PC-3 (cell line): Measurements from ENCODE around the gene KLF13. TPM values are rescaled to one million over a fixed set of nuclear protein-coding genes. Genes with fewer than 3 reads are reported as not detected.

Source experiments
- ATAC-seq: fragments of 200-7000 bp; cut with Tn5 transposase; 2 replicates; pipeline ENCODE4 v1.9.1; 2020; ENCODE audit warnings: mild to moderate bottlenecking, moderate library complexity
- BruUV-seq: library from RNA; stranded (reverse); fragments of 400-500 nt; replicated peaks from 2 replicates; lab custom pipeline; 2021; lab: Mats Ljungman, UMichigan
- CTCF ChIA-PET: fragments of 300-600 bp; sonication (Branson Sonifier 250); formaldehyde crosslinking; loops from one replicate; lab custom pipeline; 2022; ENCODE audit warnings: antibody characterized with exemption; lab: Charles Lee
- POLR2A ChIA-PET: fragments of 300-600 bp; sonication (Branson Sonifier 250); formaldehyde crosslinking; loops from one replicate; lab custom pipeline; 2022; ENCODE audit warnings: antibody characterized with exemption; ENCODE audit not compliant: unreplicated experiment; lab: Charles Lee
- DNase-seq: peaks from one replicate; pipeline ENCODE4 v3.0.0-alpha.2; 2015
- H2AFZ ChIP-seq: fragments of 300-600 bp; sonication (generic); 2 replicates; pipeline ENCODE4 v1.6.0; 2016; ENCODE audit warnings: antibody characterized with exemption, low read length
- H3F3A ChIP-seq: fragments of 300-600 bp; sonication (generic); one replicate; pipeline ENCODE4 v1.6.0; 2017; ENCODE audit warnings: antibody characterized with exemption, low read length, control low read depth, mild to moderate bottlenecking; ENCODE audit not compliant: unreplicated experiment
- H3K27ac ChIP-seq: fragments of 300-600 bp; sonication (generic); 2 replicates; pipeline ENCODE4 v1.5.1; 2016; ENCODE audit warnings: mild to moderate bottlenecking, low read length
- H3K27me3 ChIP-seq: fragments of 300-600 bp; sonication (generic); 2 replicates; pipeline ENCODE4 v1.6.1; 2016; ENCODE audit warnings: low read length, mixed read lengths
- H3K36me3 ChIP-seq: fragments of 300-600 bp; sonication (generic); 2 replicates; pipeline ENCODE4 v1.6.1; 2016; ENCODE audit warnings: low read depth, mixed run types, low read length, mixed read lengths
- H3K4me1 ChIP-seq: fragments of 300-600 bp; sonication (generic); 2 replicates; pipeline ENCODE4 v1.5.1; 2016; ENCODE audit warnings: low read length; ENCODE audit not compliant: insufficient read depth
- H3K4me2 ChIP-seq: fragments of 300-600 bp; sonication (generic); 2 replicates; pipeline ENCODE4 v1.6.0; 2016; ENCODE audit warnings: low read length
- H3K4me3 ChIP-seq: fragments of 300-600 bp; sonication (generic); 2 replicates; pipeline ENCODE4 v1.5.1; 2016; ENCODE audit warnings: mild to moderate bottlenecking, low read length, mixed read lengths
- H3K79me2 ChIP-seq: fragments of 300-600 bp; sonication (generic); 2 replicates; pipeline ENCODE4 v1.6.1; 2017; ENCODE audit warnings: low read length, mixed read lengths
- H3K9ac ChIP-seq: fragments of 300-600 bp; sonication (generic); 2 replicates; pipeline ENCODE4 v1.6.0; 2016; ENCODE audit warnings: mild to moderate bottlenecking, low read length
- H3K9me2 ChIP-seq: fragments of 300-600 bp; sonication (generic); replicated peaks from 2 replicates; pipeline ENCODE4 v1.6.1; 2016; ENCODE audit warnings: mixed run types, low read length, mixed read lengths
- H3K9me3 ChIP-seq: fragments of 300-600 bp; sonication (generic); 2 replicates; pipeline ENCODE4 v1.6.1; 2016; ENCODE audit warnings: low read length, mixed read lengths
- H4K20me1 ChIP-seq: fragments of 300-600 bp; sonication (generic); 2 replicates; pipeline ENCODE4 v1.6.1; 2016; ENCODE audit warnings: low read length, mixed read lengths
- CTCF ChIP-seq: fragments of 300-600 bp; sonication (generic); conservative IDR thresholded peaks from 2 replicates; pipeline ENCODE4 v1.5.1; 2017; ENCODE audit warnings: antibody characterized with exemption, low read depth, mild to moderate bottlenecking, low read length
- EZH2 ChIP-seq: fragments of 300-600 bp; sonication (generic); IDR thresholded peaks from one replicate; pipeline ENCODE4 v1.6.1; 2017; ENCODE audit warnings: antibody characterized with exemption, mild to moderate bottlenecking, low read length; ENCODE audit not compliant: unreplicated experiment
- EZH2phosphoT487 ChIP-seq: fragments of 300-600 bp; sonication (generic); IDR thresholded peaks from 2 replicates; pipeline ENCODE4 v1.6.1; 2018; ENCODE audit warnings: mild to moderate bottlenecking, antibody characterized with exemption, low read length, borderline replicate concordance
- intact Hi-C: fragments of 100-400 bp; cut with micrococcal nuclease; formaldehyde crosslinking; loops from 2 replicates; pipeline ENCODE4 v1.9.0; 2023
- total RNA-seq: library from RNA; depleted of rRNA; stranded (reverse); fragments of >200 nt; gene quantifications from 2 replicates; pipeline ENCODE4 v1.2.3, GENCODE V29; 2014

The KLF13 gene
- total RNA-seq, 1 experiment from 2014 or later = 11.4 TPM

DNA sequence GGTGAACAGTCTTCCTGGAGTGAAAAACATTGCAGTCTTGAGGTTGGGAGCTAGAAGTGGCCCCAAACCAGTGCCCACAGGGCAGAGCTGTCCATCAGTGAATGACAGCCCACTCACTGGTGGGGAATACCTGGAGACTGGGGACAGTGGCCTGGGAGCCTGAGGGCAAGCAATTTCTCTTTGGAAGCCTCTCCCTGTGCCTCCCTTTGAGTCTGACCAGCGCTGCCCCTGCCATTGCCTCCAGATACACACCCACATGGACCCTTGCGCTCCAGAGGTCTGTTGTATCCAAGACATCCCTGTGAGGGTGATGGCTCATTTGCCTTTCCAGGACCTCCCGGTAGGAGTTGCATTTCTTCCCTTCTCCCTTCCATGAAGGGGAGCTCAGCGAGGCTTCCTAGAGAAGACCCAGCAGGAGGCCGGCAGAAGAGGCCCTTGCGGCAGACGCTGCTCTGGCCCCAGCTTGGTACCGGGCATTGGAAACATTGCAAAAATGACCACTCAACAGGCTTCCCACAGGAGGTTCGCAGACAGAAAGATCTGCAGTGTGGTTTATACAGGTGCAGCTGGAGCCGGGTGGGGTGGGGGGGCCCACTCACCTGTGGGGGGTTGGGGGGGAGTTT is 38.5 kb downstream of the KLF13 start:
- no peaks in the 10 kb centered on the region for H3K36me3 ChIP-seq
- POLR2A ChIA-PET = no interaction called here
- H3K9ac ChIP-seq = no peak overlapping the region
- CTCF ChIA-PET = no interaction called here
- intact Hi-C loops = no loop called here
- TF ChIP-seq EZH2phosphoT487 (no peak), EZH2 (no peak), CTCF (no peak)
- no peak overlapping the region for H3K4me3 ChIP-seq
- H3K27me3 ChIP-seq = no peaks in the 10 kb centered on the region
- no peaks in the 10 kb centered on the region for H3K79me2 ChIP-seq
- no TSS peak for BruUV-seq
- H3K4me1 ChIP-seq = no peaks in the 10 kb centered on the region
- no peak overlapping the region for H2AFZ ChIP-seq
- H3F3A ChIP-seq = no peaks in the 10 kb centered on the region
- H4K20me1 ChIP-seq = no peaks in the 10 kb centered on the region
- no peak overlapping the region for H3K4me2 ChIP-seq
- ATAC-seq (no peak), DNase-seq (no peak)
- H3K9me2 ChIP-seq = no peaks in the 10 kb centered on the region
- H3K27ac ChIP-seq = no peak overlapping the region
- no peaks in the 10 kb centered on the region for H3K9me3 ChIP-seq

- Histone ChIP-seq H3K4me3 (no peak overlapping the region), H3F3A (no peaks in the 10 kb centered on the region), H2AFZ (no peak overlapping the region), H3K36me3 (no peaks in the 10 kb centered on the region), H3K9ac (no peak overlapping the region), H3K9me3 (no peaks in the 10 kb centered on the region), H4K20me1 (no peaks in the 10 kb centered on the region), H3K4me2 (no peak overlapping the region), H3K4me1 (no peaks in the 10 kb centered on the region), H3K79me2 (no peaks in the 10 kb centered on the region), H3K27me3 (no peaks in the 10 kb centered on the region), H3K27ac (no peak overlapping the region), H3K9me2 (no peaks in the 10 kb centered on the region)
- no TSS peak for BruUV-seq
- DNase-seq (no peak), ATAC-seq (no peak)
- intact Hi-C loops = no loop called here
- TF ChIP-seq EZH2phosphoT487 (no peak), EZH2 (no peak), CTCF (no peak)
- CTCF ChIA-PET = no interaction called here
- POLR2A ChIA-PET = no interaction called here
Measured at GRCh38 chr15:31365655-31366127, 39.1 kb downstream of the KLF13 start.

DNA sequence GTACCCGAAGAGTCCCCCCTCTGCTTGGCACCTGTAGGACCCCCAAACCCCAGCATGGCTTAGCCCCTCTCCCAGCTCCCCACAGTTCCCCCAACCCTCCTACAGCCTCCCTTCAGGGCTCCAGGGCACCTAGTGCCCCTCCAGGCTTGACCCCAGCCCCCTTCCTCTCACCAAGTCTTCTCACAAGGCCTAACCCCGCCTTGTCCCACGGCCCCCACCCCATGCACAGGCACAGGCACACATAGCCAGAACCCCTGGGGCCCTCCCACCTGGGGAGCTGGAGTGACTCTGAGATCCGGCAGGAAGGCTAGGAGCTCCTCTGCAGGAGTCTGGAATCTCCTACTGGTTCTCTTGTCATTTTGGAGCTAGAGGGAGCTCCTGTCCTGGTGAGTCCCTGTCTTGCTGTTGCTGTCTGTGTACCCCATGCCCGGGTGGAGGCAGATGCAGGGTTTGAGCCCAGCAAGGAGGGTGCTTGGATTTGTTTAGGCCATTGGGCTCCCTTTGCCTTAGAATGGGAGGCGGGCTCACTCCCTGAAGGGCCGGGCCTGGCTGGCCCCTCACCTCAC is 39.6 kb downstream of the KLF13 start:
- Histone ChIP-seq H3K27me3 (no peaks in the 10 kb centered on the region), H3K27ac (no peak overlapping the region), H3K79me2 (no peaks in the 10 kb centered on the region), H3F3A (no peaks in the 10 kb centered on the region), H3K9ac (no peak overlapping the region), H3K4me1 (no peaks in the 10 kb centered on the region), H3K4me3 (no peak overlapping the region), H3K9me3 (no peaks in the 10 kb centered on the region), H2AFZ (no peak overlapping the region), H3K4me2 (no peak overlapping the region), H3K36me3 (no peaks in the 10 kb centered on the region), H3K9me2 (no peaks in the 10 kb centered on the region), H4K20me1 (no peaks in the 10 kb centered on the region)
- ChIA-PET POLR2A (no interaction called here), CTCF (no interaction called here)
- intact Hi-C loops = no loop called here
- DNase-seq (no peak), ATAC-seq (0 out of 2 replicates have a peak, but pooled peaks have one; percentile 33)
- TF ChIP-seq EZH2 = no peak
- no peak for TF ChIP-seq EZH2phosphoT487
- TF ChIP-seq CTCF = no peak
- BruUV-seq = no TSS peak
